Stimulated activated memory B cell treated with anti-CD40 and anti-IgM and Interleukin-4, amounts not matched to agents 10 μg/mL and 1 μg/mL and 100 μg/mL, for 72 hours (primary cell): ENCODE results near the gene CCNQ.

ENCODE experiments used
- ATAC-seq: fragments of 150-1000 bp; cut with Tn5 transposase; 2 replicates; pipeline ENCODE4 v1.10.0; 2021
- H3K27ac Mint-ChIP-seq: one replicate; pipeline ENCODE4 v1.8.0; 2022; ENCODE audit warnings: mild to moderate bottlenecking, mixed read lengths
- H3K27me3 Mint-ChIP-seq: one replicate; pipeline ENCODE4 v1.8.0; 2022; ENCODE audit warnings: mixed read lengths
- H3K36me3 Mint-ChIP-seq: one replicate; pipeline ENCODE4 v1.8.0; 2022; ENCODE audit warnings: mixed read lengths
- H3K4me1 Mint-ChIP-seq: one replicate; pipeline ENCODE4 v1.8.0; 2022; ENCODE audit warnings: mixed read lengths
- H3K4me3 Mint-ChIP-seq: one replicate; pipeline ENCODE4 v1.8.0; 2022; ENCODE audit warnings: mild to moderate bottlenecking, moderate library complexity, mixed read lengths
- H3K9me3 Mint-ChIP-seq: one replicate; pipeline ENCODE4 v1.8.0; 2022; ENCODE audit warnings: mixed read lengths

CCNQ gene

DNA sequence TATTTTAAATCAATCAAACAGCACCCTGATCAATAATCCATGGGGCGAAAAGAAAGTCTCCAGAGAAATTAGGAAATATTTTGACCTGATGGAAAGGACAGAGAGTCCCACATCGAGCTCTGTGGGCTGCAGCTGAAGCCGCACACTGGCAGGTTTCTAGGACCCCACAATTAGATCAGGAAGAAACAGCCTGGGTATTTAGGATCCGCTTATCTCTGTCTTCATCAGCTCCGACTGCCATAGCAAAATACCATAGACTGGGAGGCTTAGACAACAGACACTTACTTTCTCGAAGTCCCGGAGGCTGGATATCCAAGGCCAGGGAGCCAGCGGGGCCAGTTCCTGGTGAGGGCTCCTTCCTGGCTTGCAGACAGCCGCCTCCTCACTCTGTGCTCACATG lies 36.4 kb downstream of the CCNQ start:
- Mint-ChIP-seq H3K4me3 (no peak overlapping the region), H3K36me3 (no peaks in the 10 kb centered on the region), H3K9me3 (no peaks in the 10 kb centered on the region), H3K4me1 (peaks cover 8% of the 10 kb centered on the region), H3K27ac (no peak overlapping the region), H3K27me3 (peaks cover 23% of the 10 kb centered on the region)
- ATAC-seq: no peak

DNA sequence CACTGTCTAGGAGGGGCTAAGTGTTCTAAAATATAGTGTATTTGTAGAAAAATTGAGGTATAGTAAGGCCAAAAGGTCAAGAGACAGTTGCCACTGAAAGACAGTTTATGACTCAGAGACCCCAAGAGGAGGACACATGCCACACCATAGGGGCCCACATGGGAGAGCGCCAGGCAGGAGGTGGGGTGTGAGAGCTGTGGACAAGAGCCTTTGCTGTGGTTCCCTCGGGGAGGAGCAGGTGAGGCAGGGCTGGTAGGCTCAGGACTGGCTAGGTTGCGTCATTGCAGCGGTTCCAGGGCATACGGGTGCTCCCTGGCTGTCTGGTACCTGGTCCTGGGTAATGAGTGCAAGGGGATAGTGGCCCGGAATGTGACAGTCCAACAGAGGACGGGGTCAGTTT lies 37.6 kb downstream of the CCNQ start:
- no peak overlapping the region for H3K27ac Mint-ChIP-seq
- peaks cover 15% of the 10 kb centered on the region for H3K27me3 Mint-ChIP-seq
- no peaks in the 10 kb centered on the region for H3K9me3 Mint-ChIP-seq
- H3K36me3 Mint-ChIP-seq: no peaks in the 10 kb centered on the region
- no peak for ATAC-seq
- H3K4me3 Mint-ChIP-seq: no peak overlapping the region
- peaks cover 8% of the 10 kb centered on the region for H3K4me1 Mint-ChIP-seq

DNA sequence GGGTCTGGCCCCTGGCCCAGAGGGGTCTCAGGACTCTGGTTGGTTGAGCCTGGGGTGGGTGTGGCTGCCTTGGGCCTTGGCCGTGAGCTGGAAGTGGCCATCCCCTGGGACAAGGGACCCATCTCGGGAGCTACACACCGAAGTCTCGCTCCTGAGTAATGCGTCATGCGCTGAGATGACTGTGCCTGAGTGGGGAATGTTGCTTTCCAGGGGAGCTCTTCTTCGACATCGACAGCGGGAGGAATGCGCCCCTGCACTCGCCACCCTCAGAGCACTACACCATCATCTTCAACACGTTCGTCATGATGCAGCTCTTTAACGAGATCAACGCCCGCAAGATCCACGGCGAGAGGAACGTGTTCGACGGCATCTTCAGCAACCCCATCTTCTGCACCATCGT lies 38.5 kb downstream of the CCNQ start:
- ATAC-seq: no peak
- Mint-ChIP-seq H3K4me3 (no peak overlapping the region), H3K4me1 (peaks cover 10% of the 10 kb centered on the region), H3K36me3 (no peaks in the 10 kb centered on the region), H3K27ac (no peak overlapping the region), H3K27me3 (peaks cover 15% of the 10 kb centered on the region), H3K9me3 (no peaks in the 10 kb centered on the region)

DNA sequence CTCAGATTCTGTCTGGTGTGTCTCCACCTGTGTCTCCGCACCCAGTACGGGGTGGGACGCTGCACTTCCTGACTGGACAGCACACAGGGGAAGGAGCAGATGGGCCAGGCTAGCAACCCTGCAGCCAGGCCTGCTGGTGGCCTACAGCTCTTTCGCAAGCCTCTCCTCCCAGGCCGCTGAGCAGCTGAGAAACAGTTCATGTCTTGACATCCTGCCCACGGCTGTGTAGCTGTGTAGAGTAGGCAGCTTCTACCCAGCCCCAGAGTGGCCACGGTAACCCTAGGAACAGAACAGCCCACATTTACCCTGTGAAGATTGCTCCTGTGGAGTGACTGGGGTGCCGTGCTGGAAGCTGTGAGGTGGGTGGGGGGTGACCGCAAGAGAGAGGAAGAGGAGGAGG lies 38.9 kb downstream of the CCNQ start:
- no peak overlapping the region for H3K27ac Mint-ChIP-seq
- H3K4me3 Mint-ChIP-seq: no peak overlapping the region
- no peaks in the 10 kb centered on the region for H3K36me3 Mint-ChIP-seq
- H3K9me3 Mint-ChIP-seq: no peaks in the 10 kb centered on the region
- peaks cover 13% of the 10 kb centered on the region for H3K4me1 Mint-ChIP-seq
- no peak for ATAC-seq
- peaks cover 19% of the 10 kb centered on the region for H3K27me3 Mint-ChIP-seq

DNA sequence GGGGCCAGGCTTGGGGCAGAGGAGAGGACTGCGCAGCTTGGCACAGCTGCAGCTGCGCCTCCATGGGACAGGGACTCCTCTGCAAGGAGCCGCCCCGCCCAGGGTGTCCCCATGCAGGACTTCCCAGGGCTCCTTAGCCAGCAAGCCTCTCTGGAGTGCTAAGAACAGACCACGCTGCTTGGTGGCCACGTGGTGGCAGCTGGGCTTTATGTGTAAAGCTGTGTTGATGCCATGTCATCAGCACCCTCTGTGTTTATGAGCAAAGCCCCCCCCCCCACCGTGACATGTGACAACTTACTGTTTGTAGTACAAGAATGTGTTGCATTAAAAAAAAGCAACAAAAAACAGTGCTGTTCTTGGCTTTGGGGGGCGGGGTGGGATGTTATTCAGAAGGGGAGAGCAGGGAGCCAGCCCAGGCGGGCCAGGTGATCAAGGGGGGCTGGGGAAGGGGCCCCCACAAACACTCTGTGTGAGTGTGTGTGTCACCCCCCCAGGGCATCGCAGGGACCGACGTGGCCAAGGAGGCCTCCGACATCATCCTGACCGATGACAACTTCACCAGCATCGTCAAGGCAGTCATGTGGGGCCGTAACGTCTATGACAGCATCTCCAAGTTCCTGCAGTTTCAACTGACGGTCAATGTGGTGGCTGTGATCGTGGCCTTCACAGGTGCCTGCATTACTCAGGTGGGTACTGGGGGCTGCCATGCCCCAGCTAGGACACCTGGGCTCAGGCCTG lies 41.2 kb downstream of the CCNQ start:
- H3K9me3 Mint-ChIP-seq: no peaks in the 10 kb centered on the region

DNA sequence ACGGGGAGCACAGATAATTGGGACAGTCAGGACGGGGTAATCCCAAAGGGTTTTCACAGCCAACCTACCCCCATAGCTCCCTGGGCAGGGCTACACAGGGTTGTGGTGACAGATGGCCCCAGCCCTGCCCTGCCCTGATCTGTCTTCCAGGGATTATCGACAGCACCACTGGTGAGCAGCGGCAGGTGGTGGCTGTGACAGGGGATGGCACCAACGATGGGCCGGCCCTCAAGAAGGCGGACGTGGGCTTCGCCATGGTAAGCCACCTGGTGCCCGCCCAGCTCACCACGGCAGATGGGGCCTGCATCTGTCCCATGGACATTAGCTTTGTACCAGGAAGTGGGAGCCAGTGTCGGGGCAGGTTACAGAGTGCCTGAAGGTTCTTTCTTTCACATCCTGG lies 42.2 kb downstream of the CCNQ start:
- Mint-ChIP-seq H3K4me3 (no peak overlapping the region), H3K27me3 (peaks cover 41% of the 10 kb centered on the region), H3K4me1 (peaks cover 10% of the 10 kb centered on the region), H3K9me3 (no peaks in the 10 kb centered on the region), H3K36me3 (no peaks in the 10 kb centered on the region), H3K27ac (no peak overlapping the region)
- no peak for ATAC-seq

More for the DNA sequence above, 41.2 kb downstream of the CCNQ start:
- Mint-ChIP-seq H3K4me3 (no peak overlapping the region), H3K27me3 (peaks cover 35% of the 10 kb centered on the region), H3K4me1 (peaks cover 10% of the 10 kb centered on the region), H3K36me3 (no peaks in the 10 kb centered on the region), H3K27ac (no peak overlapping the region)
- no peak for ATAC-seq

DNA sequence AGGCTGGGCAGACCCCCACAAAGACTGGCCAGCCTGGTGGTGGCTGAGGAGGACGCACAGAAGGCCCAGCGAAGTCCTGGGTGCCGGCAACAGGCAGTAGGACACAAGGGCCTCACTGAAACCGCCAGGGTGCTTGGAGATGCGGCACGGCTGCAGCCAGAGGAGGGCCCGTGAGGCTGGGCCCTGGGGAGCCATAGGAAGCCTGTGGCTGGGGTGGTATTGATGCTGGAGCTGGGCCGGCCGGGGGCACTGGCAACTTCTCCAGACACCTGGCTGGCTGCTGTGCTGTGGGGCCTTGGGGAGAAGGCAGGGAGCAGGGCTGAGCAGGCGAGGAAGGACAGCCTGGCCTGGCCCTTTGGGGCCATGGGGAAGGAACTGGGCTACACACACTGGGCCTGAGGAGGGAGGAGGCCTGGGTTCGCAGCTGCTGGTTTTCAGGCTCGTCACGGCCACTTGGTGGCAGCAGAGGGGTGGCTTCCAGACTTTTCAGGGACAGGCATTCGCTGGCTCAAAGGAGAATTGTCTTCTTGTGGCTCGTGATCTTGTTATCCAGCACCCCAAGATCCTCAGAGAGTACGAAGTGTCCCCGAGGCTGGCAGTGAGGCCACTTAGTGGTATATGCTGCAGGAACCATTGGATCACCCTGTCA lies 44.3 kb downstream of the CCNQ start:
- Mint-ChIP-seq H3K9me3 (no peaks in the 10 kb centered on the region), H3K36me3 (no peaks in the 10 kb centered on the region), H3K27me3 (peaks cover 31% of the 10 kb centered on the region), H3K27ac (no peak overlapping the region), H3K4me3 (no peak overlapping the region), H3K4me1 (peaks cover 10% of the 10 kb centered on the region)
- ATAC-seq: peak; percentile 64

DNA sequence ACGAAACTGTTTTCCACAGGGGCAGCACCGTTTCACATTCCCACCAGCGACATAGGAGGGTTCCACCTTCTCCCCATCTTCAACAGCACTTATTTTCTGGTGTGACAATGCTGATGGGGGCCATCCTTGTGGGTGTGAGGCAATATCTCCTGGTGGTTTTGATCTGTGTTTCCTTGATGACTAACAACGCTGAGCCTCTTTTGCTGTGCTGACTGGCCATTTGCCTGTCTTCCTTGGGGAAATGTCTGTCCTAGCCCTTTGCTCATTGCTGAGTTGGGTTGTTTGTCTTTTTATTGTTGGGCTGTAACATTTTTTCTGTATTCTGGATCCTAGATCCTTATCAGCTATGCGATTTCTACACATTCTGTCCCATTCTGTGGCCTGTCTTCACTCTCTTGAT lies 47.8 kb downstream of the CCNQ start:
- Mint-ChIP-seq H3K9me3 (no peaks in the 10 kb centered on the region), H3K4me1 (peaks cover 10% of the 10 kb centered on the region), H3K4me3 (no peak overlapping the region), H3K27ac (no peak overlapping the region), H3K27me3 (peaks cover 62% of the 10 kb centered on the region), H3K36me3 (no peaks in the 10 kb centered on the region)
- ATAC-seq: no peak

DNA sequence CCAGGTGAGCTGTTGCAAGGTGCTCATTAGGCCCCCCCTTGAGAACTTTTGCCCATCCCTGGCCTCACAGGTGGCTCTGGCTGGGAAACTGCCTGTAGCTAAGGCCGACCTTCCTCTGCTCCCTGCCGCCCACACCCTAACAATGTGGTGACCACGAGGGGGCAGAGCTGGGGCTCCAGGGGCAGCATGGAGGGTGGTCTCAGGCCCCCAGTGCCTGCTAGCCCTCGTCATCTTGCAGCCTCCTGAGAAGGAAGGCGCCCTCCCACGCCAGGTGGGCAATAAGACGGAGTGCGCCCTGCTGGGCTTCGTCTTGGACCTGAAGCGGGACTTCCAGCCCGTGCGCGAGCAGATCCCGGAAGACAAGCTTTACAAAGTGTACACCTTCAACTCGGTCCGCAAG lies 49.1 kb downstream of the CCNQ start:
- Mint-ChIP-seq H3K27ac (no peak overlapping the region), H3K9me3 (no peaks in the 10 kb centered on the region), H3K36me3 (no peaks in the 10 kb centered on the region), H3K4me3 (no peak overlapping the region), H3K27me3 (peaks cover 59% of the 10 kb centered on the region), H3K4me1 (peaks cover 4% of the 10 kb centered on the region)
- ATAC-seq: no peak

DNA sequence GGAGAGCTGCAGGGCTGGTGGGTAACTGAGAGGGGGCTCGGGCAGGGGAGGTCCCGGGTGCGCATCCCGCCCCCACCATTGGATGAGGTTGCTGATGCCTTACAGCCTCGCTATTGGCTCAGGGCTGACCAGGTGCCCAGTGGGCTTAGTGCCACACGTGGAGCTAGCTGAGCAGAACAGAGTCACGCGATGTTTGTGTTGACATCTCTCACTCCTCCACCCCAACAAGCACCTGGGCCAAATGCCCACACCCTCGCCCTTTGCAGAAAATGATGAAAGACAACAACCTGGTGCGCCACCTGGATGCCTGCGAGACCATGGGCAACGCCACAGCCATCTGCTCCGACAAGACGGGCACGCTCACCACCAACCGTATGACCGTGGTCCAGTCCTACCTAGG lies 49.7 kb downstream of the CCNQ start:
- no peaks in the 10 kb centered on the region for H3K9me3 Mint-ChIP-seq
- H3K4me1 Mint-ChIP-seq: no peaks in the 10 kb centered on the region
- no peak overlapping the region for H3K4me3 Mint-ChIP-seq
- no peak for ATAC-seq
- no peaks in the 10 kb centered on the region for H3K36me3 Mint-ChIP-seq
- H3K27me3 Mint-ChIP-seq: peaks cover 59% of the 10 kb centered on the region
- H3K27ac Mint-ChIP-seq: no peak overlapping the region

DNA sequence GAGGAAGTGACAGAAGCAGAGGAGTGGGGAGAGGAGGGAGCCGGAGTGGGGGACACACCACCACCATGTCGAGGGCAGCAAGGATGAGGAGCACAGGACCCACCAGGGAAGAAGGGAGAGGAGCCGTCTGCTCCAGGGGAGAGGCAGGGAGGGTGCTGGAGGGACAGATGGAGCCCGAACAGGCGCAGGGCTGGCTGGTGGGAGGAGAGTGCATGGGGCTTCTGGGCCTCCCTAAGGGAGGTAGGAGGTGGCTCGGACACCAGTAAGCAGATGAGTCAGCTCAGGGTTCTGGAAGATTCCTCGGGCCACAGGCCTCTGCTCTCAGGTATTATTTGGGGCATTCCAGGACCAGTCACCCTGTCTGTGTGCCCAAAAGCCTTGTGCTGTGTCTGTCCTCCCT lies 51.7 kb downstream of the CCNQ start:
- no peaks in the 10 kb centered on the region for H3K4me1 Mint-ChIP-seq
- no peak overlapping the region for H3K4me3 Mint-ChIP-seq
- no peaks in the 10 kb centered on the region for H3K36me3 Mint-ChIP-seq
- no peak overlapping the region for H3K27ac Mint-ChIP-seq
- no peaks in the 10 kb centered on the region for H3K9me3 Mint-ChIP-seq
- ATAC-seq: no peak
- H3K27me3 Mint-ChIP-seq: peaks cover 39% of the 10 kb centered on the region

DNA sequence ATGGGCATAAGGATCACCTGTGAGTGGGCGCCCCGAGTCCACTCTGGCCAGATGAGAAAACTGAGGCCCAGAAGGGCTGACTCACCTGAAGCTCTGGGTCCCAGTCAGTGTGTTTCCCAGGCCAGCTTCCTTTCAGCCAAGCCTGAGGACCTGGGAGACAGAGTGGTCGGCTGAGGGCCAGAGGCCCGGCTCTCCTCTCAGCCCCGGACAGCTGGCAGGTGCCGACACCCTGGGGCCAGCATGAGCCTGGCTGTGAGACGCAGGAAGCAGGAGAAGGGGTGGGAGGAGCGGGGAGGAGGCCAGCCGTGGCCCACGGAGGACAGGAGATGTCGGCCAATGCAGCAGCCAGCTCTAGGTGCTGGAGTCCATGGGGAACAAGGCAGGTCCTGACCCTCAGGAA lies 52.6 kb downstream of the CCNQ start:
- no peaks in the 10 kb centered on the region for H3K4me1 Mint-ChIP-seq
- no peaks in the 10 kb centered on the region for H3K9me3 Mint-ChIP-seq
- no peak overlapping the region for H3K4me3 Mint-ChIP-seq
- H3K27me3 Mint-ChIP-seq: peaks cover 42% of the 10 kb centered on the region
- no peak overlapping the region for H3K27ac Mint-ChIP-seq
- no peak for ATAC-seq
- H3K36me3 Mint-ChIP-seq: no peaks in the 10 kb centered on the region

DNA sequence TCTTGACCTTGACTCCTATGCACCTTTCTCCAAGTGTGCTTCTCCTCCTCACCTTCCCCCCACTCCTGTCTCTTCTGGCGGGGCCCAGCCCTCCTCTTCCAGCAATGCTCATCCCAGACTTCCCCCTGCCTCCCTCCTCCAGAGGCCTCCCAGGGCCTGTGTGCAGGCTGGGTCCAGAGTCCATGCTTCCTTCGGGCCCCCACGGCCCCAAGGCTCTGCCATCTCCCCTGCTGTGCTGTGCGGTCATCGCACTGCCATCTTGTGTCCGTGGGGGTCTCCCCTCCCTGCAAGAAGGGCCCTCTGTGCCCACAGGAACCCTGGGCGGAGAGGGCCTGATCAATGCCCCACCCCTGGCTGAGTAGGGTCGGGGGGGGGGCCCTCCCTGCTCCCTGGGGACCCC lies 54.2 kb downstream of the CCNQ start:
- Mint-ChIP-seq H3K27me3 (peaks cover 55% of the 10 kb centered on the region), H3K9me3 (no peaks in the 10 kb centered on the region), H3K4me3 (no peak overlapping the region), H3K4me1 (no peaks in the 10 kb centered on the region), H3K36me3 (no peaks in the 10 kb centered on the region), H3K27ac (no peak overlapping the region)
- ATAC-seq: no peak

DNA sequence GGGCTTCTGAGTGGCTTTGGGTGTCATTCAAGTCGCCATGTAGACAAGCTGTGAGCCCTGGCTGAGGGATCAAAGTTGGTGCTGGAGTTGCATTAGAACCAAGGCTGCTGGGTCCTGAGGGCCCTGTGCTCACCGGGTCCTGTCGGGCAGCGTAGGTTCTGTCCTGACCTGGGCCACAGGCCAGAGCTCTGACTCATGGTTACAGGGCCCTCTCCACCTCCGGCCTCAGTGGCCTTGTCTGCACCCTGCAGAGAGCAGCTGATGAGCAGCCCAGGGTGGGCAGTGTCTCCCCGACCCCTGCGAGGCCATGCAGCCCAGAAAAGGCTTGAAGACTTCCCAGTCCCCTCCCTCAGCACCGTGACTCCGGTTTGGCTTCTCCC lies 59.0 kb downstream of the CCNQ start:
- H3K4me3 Mint-ChIP-seq: no peak overlapping the region
- no peaks in the 10 kb centered on the region for H3K36me3 Mint-ChIP-seq
- no peak overlapping the region for H3K27ac Mint-ChIP-seq
- ATAC-seq: no peak
- H3K4me1 Mint-ChIP-seq: no peaks in the 10 kb centered on the region
- no peaks in the 10 kb centered on the region for H3K9me3 Mint-ChIP-seq
- peaks cover 17% of the 10 kb centered on the region for H3K27me3 Mint-ChIP-seq

DNA sequence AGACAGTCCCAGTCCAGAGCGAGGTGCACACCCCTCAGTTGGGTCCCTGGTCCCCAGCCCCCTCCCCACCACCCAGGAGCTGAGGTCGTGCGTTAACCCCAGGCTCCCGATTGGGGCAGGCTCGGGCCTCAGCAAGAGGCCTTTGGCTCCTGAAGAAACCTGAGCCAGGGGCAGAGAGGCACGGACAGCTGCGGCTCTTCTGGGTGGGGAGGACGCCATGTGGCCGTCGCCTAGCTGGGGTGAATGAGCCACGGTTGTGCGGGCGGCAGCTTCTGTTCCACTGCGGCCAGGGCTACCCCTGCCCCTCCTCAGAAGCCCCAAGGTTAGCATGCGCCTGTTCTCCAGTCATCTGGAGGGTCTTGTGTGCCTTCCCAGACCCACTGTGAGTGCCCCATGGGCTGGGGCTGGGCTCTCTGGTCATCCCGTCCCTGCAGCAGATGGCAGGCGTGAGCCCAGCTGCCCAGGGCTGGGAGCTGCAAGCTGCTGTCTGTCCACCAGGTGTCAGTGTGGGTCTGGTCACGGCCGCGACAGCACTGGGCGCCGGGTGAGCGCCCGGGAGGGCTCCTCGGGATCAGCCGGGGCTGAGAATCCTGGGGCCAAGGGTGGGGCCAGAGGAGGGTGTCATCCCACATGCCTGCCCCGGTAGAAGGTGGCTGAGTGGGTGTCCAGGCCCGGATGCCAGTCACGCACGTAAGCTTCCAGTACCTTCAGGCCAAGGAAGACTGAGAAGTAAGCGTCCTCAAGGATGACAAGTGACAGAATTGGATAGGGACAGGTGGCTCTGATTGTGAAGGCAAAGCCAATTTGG lies 59.6 kb downstream of the CCNQ start:
- Mint-ChIP-seq H3K4me3 (no peak overlapping the region), H3K27ac (no peak overlapping the region), H3K36me3 (no peaks in the 10 kb centered on the region), H3K27me3 (peaks cover 17% of the 10 kb centered on the region), H3K9me3 (no peaks in the 10 kb centered on the region), H3K4me1 (no peaks in the 10 kb centered on the region)
- ATAC-seq: peak; percentile 80

DNA sequence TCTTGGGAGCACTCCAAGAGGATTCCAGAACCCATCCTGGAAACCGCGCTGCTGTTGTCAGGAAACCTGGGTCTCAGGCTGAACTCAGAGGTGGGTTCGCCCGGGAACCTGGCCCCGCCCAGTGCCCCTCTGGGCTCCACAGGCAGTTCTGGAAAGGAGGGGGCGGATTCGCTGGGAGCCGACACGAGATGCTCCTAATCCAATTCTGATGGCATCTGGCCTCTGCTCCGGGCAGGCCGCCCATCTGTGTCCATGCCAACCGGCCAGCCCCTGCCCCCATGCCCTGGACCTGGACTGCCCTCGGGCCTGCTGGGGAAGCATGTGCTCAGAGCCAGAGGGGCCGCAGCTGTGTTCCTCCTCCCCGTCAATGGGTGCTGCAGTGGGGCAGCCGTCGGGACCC lies 60.5 kb downstream of the CCNQ start:
- H3K27ac Mint-ChIP-seq: no peak overlapping the region
- H3K9me3 Mint-ChIP-seq: no peaks in the 10 kb centered on the region
- H3K27me3 Mint-ChIP-seq: peaks cover 18% of the 10 kb centered on the region
- H3K36me3 Mint-ChIP-seq: no peaks in the 10 kb centered on the region
- no peak overlapping the region for H3K4me3 Mint-ChIP-seq
- no peaks in the 10 kb centered on the region for H3K4me1 Mint-ChIP-seq
- ATAC-seq: no peak
